HG02798 (cell line): ENCODE measurements around the gene CTBP1.

Source experiments
- ATAC-seq: cut with Tn5 transposase; IDR thresholded peaks from one replicate; pipeline ENCODE4 v1.9.1; 2021; ENCODE audit warnings: mild to moderate bottlenecking; ENCODE audit not compliant: unreplicated experiment, poor library complexity

CTBP1 gene

DNA sequence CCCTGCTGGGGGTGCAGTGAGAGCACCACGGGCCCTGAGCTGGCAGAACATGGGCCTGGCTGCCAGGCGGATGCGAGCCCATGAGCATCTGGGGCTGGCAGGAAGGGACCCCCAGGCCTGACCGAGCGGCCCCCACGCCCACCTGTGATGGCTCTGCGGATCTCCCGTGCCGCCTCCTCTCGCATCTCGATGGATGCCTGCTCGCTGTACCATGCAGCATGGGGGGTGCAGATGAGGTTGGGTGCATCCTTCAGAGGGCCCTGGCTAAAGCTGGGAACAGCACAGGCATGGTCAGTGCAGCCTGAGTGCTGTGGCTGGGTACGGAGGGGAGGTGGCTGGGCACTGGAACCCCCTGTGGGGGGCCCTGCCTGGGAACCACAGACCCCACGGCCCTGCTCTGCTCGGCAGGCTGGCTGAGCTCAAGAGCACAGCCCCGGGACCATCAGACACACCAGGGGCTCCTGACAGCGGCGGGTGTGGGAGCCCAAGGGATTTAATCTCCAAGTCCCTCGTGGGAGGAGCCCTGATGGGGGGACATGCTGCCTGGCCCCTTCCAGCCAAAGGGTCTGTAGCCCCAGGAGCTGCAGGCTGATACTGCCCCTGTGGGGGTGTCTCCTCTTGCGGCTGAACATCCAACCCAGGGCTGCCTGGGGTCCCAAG, 35.5 kb downstream of the CTBP1 start:
- no peak for ATAC-seq

DNA sequence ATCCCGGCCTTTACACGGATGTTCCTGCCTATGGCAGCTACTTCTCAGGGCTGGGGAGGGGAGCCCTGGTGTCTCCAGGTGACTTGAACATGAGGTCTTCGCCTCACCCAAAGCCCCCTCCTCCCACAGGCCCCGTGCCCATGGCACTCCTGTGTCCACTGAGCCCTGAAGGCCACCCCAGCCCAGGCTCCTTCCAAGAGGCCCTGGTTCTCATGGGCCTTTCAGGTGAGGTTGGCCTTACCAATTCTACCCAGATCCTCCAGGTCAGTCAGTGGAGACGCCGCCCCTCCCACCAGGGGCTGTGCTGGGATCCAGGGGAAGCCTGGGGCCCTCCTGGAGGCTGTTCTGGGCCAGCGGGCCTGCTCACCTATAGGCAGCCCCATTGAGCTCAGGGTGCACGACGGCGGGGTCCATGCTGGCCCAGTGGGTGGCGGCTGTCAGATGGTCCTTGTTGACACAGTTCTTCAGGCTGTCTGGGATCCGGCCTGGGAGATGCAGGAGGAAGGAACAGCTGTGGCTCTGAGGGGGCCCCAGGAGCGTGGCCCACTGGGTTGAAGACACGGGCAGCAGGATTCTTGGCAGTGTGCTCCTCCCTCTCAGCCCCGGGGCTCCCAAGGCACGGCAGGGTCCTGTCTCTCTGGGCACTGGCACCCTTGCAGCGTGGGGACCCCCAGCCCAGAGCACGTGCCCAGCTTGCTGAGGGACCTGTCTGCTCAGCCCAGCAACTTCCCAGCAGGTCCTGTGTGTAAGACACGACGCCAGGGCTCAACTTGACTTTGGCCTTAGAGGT, 36.2 kb downstream of the CTBP1 start:
- ATAC-seq = no peak

DNA sequence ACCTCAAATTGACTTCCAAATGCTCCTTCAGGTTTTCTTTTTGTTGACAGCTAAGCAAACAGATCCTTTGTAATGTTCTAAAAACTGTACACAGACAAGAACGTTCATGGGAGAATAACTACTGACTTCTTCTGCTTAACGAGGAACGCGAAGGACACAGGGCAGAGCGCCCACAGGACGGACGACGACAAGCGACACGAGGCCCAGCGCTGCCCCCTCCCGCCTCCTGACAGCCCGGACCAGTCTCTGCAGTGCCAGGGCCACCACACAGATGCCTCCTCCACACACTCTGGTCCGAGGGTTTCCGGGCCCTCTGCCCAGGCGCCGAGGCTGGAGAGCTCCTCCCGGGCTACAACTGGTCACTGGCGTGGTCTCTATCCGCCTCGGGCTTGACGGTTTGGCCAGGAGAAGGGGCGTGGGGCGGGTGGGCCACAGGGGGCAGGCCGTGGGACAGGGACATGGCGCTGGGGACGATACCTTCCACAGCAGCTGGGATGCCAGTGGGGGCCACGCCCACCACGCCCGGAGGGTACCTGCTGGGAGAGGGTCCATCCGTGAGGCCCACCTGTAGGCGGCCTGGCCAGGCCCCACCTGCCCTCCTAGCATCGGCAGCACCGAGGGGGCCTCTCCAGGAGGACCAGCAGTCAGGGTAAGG, 36.9 kb downstream of the CTBP1 start:
- no peak for ATAC-seq

DNA sequence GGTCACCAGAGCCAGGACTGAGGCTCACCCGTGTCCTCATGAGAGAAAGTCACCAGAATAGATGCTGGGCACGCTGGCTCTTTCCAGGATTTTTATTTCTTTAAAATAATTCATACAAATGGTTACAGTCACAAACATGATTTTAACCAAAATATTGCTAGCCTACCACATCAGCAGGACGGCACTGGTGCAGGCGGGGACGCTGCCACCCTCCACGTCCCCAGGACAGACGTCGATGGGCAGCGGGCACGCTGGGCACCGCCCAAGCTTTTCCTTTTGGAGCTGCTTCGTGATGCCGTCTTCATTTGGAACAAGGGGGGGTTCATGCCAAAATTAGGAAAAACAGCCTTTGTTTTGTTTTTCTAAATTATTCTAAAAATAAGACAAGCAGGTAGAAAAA, 37.6 kb downstream of the CTBP1 start:
- ATAC-seq = no peak

DNA sequence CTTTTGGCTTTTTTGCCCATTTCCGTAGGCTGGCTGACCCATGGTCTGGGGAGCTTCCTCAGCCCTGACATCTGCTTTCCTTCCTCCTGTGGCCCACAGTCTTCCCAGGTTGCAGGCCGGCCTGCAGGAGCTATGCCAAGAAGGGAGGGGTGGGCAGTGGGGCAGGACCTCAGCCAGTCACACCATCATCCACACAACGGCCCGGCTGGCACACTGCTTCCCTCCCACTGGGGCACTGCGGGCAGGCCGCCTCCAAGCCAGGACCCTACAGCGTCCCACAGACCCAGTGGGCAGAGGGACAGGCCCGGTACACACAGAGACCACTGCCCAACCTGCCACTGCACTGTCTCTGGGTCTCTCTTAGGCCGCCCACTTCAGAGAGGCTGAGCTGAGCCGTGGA, 38.0 kb downstream of the CTBP1 start:
- no peak for ATAC-seq

DNA sequence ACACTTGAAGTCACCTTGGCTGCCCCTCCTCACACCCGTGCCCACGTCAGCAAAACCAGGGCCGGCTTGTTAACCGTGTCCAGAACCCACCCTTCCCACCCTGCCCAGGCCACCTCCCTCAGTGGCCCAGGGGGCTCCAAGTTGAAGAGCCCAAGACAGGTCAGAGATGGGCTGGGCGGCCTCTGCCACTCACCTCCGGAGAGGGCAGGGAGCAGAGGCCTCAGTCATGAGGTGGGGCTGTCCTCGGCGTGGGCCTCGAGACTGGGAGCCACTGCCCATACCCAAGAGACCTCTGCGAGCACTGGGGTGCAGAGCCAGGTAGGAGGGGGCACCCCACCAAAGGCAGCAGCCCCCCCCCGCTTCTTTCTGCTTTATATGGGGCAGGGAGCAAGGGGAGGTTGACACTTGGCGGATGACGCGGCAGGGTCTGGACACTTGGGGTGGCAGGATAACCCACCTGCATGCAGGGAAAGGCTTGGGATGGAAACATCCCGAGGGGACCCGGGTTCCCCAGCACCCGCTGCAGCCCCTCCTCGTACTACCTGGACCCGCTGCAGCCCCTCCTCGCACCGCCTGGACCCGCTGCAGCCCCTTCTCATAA, 38.6 kb downstream of the CTBP1 start:
- ATAC-seq = no peak

DNA sequence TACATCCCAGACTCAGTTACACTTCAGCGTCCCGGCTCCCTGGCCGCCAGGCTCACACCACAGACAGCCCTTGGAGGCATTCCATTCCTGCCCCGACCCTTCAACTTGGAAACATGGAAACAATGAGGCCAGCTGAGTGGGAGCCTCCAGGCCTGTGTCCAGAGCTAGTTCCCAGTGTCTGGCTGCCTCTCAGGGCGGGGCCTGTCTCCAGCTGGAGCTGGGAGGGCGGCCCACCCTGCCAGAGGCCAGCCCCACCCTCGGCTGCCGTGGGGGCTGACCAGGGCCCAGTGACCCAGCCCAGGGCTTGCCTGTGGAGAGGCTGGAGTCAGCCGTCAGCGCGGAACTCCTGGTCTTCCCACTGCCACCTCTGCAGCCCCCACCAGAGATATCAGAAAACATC, 39.1 kb downstream of the CTBP1 start:
- ATAC-seq = no peak

DNA sequence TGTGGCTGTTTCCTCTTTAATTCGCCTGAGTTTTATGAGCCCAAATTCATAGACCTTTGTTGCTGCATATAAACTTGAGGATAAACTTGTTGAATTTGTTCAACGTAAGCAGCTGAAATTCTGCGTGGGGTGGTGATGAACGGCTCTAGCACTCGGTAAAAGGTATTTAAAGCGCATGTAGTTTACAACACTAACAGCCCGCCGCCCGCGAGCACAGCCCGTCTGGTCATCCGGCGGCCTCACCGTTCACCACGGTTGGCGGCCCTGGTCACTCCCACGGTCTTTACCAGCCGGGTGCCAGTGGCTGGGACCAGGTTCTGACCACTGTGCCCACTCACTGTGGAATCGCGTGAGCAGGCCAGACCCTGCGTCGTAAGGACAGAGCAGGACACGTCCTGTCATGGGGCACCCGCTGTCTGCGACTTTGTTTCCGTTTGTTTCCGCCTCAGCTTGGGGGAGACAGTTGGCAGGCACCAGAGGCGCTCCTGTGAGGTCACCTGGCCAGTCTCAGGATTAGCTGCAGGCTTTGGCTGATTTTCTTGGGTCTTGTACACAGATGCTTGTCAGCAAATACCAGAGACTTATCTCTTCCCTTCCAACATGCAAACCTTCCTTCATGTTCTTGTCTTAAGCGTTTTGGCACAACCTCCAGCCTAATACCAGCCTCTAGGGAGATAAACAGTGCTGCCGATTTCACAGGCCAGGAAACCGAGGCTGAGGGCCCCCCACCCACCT, 39.8 kb downstream of the CTBP1 start:
- no peak for ATAC-seq

DNA sequence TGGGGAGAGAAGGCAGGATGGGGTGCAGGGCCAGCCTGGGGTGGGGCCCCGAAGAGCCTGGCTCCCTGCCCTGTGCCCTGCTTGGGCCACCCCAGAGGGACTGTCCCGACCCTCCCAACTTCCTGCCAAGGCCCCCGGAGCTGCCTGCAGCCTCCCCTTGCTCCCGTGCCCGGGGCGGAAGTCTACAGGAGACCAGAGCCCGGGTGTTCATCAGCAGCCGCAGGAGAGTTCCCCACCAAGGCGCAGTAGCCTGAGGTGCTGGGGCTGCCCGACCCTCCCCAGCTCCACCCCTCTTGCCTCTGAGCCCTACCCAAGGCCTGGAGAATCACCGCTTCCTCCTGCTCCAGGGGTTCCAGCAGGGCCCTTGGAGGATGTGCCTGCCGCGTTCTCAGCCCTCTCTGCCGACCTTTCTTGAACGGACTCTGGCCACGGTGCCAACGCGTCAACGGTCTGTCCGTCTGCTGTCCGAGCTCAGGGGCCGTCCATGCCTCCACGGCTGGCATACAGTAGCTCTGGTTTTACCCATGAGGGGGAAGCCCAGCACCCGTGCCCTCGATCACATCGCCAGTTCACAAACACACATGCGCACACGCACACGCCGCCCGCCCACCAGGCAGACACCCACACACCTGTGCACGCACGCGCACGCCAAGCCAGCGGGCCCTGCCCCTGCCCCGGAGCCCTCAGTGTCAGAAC, 40.5 kb downstream of the CTBP1 start:
- no peak for ATAC-seq

DNA sequence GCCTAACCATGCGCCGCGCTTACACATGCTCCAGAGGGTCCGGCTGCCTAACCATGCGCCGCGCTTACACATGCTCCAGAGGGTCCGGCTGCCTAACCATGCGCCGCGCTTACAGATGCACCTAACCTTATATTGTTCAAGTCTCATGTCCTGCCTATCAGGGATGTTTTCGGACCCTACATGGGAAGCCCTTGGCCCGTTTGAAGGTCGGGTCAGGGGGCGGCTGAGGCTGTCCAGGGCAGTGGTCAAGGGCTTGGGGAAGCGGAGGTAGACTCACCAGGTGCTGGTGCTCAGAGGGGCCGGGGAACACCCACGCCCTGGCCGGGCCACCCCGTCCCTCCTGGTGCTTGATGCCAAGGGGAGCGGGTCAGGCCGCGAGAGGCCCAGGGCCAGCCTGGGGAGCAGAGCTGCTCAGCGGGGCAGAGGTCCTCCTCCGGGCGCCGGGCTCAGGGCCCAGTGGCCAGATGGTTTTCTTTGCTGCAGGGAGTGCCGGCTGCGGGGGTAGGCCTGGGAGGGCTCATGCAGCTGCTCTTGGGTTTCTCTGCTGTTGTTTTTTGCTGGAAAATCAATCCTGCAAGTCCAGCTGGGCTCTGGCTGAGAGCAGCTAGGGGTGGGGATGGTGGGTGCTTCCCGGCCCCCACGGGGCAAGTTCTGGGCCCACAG, 41.2 kb downstream of the CTBP1 start:
- ATAC-seq = no peak

DNA sequence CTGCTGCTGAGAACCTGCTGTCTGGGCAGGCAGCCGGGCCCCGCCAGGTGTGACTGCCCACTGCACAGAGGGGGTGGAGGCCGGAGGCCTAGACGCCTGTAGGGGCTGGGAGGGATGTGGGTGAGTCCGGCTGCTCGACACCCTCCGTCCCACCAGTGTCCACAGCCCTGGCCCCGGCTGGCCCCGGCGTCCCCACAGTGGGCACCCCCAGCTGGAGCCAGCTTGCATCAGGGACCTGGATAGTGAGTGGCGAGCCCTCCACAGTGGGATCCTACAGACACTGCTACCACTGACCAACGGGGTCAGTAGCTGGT, 41.8 kb downstream of the CTBP1 start:
- no peak for ATAC-seq

DNA sequence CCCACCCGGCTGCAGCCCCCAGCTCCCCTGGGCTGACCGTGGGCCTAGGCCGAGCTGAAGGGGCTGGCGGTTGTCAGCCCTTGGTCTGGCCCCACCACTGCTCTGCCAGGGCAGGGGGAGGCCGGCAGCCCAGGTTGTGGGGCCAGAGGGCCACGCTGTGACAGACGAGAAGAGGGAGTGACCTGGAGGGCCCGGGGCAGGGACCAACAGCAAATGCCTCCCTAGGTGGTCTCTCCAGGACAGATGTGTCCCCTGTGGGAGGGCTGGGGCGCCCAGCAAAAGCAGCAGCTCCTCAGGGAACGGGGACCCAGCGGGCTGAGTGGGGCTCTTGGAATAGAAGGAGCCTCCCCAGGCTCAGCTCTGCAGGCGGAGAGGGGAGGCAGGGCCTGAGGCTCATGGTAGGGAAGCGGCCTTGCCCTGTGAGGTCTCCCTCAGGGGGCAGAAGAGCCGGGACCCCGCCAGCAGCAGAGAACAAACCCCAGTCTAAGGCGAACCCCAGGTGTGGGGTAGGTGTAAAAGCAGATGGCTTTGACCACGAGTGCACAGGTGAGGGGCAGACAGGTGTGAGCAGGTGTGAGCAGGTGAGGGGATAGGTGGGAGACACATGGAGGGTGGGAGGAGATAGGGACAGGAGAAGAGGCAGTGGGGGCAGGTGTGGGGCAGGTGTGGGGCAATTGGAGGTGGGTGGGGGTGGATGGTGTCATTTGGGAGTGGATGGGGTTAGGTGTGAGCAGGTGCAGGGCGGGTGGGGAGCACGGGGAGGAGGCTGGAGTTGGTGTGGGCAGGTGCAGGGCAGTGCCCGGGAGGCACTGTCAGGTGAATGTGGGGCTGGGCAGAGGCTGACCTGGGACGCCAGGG, 42.4 kb downstream of the CTBP1 start:
- ATAC-seq = no peak

DNA sequence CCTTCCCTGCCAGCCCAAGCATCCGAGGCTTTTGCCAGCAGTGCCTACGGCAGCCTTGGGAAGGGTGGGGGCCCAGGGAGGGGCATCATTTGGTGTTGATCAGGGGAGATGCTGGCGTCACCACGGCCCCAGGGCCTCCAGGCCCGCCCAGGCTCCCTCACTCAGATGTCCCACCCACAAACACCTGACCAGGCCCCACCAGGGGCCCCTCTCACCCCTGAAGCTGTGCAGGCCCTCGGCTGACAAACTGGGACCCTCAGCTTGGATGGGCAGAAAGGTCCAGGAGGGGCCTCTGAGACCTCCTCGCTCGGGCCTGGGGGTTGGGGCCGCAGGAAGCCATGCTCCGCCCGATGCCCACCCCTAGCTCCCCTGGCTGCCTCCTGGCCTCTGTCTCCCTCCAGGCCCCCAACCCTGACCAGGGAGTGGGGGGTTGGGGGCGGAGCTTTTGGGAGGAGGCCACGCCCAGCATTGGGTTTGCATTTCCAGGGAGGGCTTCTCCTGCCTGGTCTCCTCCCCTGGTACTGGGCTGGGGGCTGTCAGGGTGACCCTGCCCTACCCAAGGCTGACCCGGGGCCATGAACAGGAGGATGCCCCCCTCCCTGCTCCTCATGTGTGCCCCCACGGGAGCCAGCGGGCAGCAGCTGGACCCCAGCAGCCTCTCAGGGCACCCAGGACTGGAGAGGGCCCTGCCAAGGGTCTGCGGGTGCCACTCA, 43.2 kb downstream of the CTBP1 start:
- ATAC-seq = no peak

DNA sequence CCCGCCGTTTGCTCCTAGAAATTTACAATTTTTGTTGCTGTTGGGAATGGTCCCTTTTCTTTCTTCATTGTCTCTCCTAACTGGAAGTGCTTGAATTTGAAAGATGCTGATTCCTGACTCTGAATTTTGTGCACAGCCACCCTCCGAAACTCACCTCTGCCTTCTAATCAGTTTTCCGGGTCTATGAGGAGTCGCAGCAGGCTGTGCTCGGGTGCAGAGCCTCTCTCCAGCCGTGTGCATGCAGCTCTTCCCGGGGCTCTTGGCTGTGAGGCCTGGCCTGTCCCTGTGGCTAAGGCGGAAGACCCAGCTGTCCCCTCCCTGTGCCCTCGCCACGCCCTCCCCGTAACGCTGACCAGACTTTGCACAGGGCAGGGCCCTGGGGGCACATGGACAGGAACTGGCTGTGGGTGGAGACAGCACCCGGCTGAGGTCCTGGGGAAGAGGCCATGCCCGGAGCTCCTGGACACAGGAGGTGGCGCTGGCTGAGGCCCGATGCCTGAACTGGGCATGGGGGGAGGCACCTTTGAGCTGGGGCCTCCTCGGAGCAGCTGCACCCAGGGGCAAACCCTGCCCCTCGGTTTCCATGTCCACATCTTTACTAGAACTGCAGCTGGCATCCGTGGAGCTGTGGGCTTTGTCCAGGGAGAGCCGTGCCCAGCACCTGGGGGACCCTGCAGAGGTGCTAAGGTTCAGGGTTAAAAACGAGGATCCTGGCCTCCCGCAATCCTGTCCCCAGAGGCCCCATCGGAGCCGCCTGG, 43.9 kb downstream of the CTBP1 start:
- ATAC-seq = no peak

DNA sequence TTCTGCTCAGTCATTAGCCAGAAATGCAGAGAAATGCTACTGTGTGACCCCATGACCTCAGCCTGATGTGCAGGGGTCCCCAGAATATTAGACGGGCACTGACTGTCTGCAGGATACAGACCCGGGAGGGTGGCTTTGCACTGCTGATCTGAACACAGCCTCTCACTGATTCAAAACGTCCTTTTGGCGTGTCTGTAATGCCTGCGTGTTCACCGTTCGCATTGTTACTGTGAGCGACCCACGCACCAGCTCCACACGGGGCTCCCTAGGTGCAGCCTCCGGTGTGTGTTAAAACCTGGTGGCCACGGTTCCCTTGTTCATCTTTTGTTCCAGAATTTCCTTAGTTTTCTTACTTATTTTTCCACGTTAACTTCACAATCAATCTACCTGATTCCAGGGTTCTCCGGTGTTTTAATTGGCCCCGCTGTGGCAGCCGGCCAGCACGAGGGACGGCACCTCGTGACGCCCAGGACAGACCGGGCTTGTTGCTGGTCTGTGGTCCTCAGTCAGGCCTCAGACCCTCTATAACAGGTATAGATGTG, 44.6 kb downstream of the CTBP1 start:
- ATAC-seq = no peak

DNA sequence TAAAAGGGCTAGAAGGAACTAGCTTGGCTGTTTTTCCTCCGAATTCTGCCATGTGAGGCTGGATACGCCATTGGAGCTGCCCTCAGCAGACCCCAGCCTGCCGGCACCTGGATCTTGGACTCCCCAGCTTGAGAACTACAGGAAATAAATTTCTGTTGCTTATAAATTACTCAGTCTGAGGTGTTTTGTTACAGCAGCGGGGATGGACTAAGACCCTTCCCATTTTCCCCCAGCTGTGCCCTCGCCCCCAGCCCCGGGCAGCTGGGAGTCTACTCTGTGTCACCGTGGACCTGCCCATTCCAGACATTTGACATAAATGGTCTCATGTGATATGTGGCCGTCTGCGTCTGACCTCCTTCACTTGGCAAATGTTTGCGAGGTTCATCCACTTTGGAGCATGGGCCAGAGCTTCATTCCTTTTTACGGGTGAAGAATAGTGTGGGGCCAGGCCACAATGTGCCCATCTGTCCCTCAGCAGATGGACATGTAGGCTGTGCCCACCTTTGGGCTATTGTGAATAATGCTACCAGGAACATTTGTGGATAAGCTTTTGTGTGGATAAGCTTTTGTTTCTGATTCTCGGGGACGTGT, 45.8 kb downstream of the CTBP1 start:
- no peak for ATAC-seq

DNA sequence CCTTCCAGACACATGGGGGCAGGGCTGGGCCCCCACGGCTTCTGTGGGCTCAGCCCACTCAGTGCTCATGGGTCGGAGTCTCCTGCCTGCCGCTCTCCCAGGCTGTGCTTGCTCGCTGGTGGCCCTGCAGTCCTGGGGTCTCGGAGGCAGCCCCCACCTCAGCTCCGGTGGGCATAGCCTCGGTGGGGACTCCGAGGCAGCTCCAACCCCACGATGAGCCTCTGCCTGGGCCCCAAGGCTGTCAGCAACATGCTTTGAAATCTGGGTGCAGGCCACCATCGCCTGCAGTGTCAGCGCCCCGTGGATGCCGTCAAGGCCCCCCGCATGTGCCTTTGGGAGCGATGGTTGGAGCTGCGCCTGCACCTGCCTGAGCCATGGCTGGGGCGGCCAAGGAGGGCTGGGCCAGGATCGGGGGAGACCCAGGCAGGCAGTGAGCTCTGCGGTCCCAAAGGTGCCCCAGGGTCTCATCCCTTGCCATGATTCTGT, 46.4 kb downstream of the CTBP1 start:
- ATAC-seq = no peak
